Activated naive CD8-positive, alpha-beta T cell (primary cell): ENCODE measurements around the gene GNA12.
A peak's percentile ranks its signal among the peaks of the same experiment; 100 is the strongest.
"Not testable (repeated sequence)": the region's sequence is repeated elsewhere in the genome, so short reads cannot be mapped to it uniquely, and the experiment has no call there.

ENCODE experiments used
- H3K27ac Mint-ChIP-seq: one replicate; pipeline ENCODE4 v1.8.0; 2021; ENCODE audit warnings: mixed read lengths
- H3K27me3 Mint-ChIP-seq: one replicate; pipeline ENCODE4 v1.8.0; 2021; ENCODE audit warnings: mixed read lengths
- H3K36me3 Mint-ChIP-seq: one replicate; pipeline ENCODE4 v1.8.0; 2021; ENCODE audit warnings: mixed read lengths
- H3K4me1 Mint-ChIP-seq: one replicate; pipeline ENCODE4 v1.8.0; 2021; ENCODE audit warnings: low read depth, mixed read lengths
- H3K4me3 Mint-ChIP-seq: one replicate; pipeline ENCODE4 v1.8.0; 2021; ENCODE audit warnings: mild to moderate bottlenecking, mixed read lengths
- H3K9me3 Mint-ChIP-seq: one replicate; pipeline ENCODE4 v1.8.0; 2021; ENCODE audit warnings: low read depth, mixed read lengths

Gene GNA12

DNA sequence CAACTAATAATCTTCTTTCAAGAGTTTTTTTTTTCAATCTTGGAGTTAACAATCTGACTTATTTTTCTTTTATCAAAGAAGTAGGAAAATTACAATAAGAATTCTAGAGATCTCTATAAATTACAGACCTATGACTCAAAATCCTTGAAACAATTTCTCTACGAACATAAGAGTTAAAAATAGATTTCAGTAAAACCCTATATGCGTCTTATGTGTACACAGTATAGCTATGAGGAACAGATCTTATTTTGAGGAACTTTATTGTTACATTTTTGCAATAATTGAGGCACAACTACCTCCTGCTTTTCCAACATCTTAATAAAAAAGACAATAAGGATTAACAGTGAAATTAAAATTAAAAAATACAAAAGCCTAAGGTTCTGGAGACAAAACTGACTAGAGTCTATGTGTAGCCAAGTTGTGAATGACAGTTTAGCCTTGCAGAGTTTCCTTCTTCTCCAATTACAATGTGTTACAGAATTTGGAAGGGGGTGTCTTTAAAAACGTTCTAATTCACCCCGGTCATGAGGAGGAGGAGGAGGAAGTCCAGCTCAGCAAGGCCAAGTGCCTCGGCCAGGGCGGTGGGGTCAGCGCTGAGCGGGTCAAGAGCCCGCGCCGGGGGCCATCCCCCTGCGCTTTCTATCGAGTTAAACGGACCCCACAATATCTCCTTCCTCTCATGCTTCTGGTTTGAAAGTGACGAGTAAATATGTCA, 115.6 kb downstream of the GNA12 start:
- H3K9me3 Mint-ChIP-seq = no peaks in the 10 kb centered on the region
- peaks cover 1% of the 10 kb centered on the region for H3K4me1 Mint-ChIP-seq
- no peaks in the 10 kb centered on the region for H3K27me3 Mint-ChIP-seq
- no peak overlapping the region for H3K4me3 Mint-ChIP-seq
- no peak overlapping the region for H3K27ac Mint-ChIP-seq
- H3K36me3 Mint-ChIP-seq = peaks cover 3% of the 10 kb centered on the region

DNA sequence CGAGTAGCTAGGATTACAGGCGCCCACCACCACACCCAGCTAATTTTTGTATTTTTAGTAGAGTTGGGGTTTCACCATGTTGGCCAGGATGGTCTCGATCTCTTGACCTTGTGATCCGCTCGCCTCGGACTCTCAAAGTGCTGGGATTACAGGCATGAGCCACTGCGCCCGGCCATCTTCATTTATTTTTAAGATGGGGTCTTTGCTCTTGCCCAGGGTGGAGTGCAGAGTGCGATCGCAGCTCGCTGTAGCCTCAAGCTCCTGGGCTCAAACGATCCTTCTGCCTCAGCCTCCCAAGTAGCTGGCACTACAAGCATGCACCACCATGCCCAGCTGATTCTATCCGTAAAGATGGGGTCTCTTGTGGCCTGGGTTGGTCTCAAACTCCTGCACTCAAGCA, 116.9 kb downstream of the GNA12 start:
- H3K27me3 Mint-ChIP-seq, H3K27ac Mint-ChIP-seq, H3K4me3 Mint-ChIP-seq, H3K9me3 Mint-ChIP-seq, H3K4me1 Mint-ChIP-seq, H3K36me3 Mint-ChIP-seq: not testable (repeated sequence)

DNA sequence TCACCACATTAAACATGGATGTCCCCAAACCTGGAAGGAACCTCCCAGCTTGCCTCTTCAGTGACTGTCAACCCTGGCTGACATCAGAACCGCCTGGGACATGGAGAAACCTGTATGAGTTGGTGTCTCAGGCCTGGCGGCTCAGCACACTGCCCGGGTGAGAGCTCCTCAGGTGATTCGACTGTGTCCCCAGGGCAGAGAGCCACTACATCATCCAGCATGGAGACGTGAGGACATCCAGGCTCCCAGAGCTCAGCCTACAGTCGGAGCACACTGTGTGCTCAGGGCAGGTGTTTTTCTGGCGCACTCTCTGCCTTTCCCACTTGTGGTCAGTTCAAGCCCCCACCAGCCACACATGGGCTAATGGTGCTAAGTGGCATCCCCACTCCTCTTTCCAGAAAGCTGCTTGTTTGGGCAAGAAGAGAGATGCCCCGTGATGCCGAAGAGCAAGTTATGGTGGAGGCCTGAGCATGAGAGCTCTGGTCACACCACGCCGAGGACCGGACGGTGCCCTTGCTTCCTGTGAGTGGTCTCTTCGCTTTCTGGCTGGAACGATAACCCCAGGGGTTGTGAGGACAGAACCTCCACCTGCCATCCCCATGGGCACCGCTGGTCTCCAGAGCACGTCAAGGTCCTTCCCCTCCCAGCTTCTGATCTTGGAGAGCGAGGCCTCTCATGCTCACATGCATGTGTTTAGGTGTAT, 117.6 kb downstream of the GNA12 start:
- Mint-ChIP-seq H3K9me3 (no peaks in the 10 kb centered on the region), H3K4me1 (peaks cover 1% of the 10 kb centered on the region), H3K4me3 (no peak overlapping the region)

DNA sequence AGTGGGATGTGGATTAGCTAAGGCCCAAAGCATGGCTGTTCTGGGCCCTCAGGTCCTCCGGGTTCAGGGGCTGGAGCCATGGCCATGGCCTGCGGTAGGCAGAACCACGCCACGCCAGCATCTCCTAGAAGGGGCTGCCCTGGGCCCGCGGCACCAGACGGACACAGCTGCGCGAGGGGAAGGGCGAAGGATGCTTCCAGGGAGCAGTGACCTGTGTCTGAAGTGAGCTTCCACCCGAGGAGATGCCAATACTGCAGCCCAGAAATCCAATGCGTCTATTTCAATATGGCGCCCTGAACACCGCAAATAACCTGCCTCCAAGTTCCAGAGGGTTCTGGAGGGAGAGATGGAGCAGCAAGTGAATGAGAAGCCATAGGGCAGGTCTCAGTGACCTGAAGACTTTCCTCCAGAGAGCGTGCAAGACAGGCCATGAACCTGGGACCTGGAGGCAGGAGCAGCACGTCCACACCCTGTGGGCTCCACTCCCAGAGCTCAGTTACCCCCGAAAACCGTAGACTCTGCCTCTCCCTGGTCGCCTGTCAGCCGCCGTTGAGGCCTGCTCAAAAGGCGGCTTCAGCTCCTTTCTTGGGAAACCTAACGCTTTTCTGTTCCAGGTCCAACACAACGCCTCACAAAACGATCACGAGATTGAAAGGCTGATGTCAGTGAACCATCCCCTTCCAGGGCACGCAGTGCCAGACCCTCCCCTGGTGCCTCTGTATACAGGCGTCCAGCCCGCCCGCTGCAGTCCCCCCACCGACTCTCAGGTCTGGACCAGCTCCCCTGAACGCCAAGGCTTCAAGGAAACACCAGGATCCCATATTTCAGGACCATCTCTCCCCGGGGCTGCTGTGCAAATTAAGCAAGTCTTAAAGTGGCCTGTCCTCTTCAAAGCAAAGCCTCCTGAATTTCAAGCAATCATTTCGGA, 118.7 kb downstream of the GNA12 start:
- Mint-ChIP-seq H3K4me1 (peaks cover 8% of the 10 kb centered on the region), H3K36me3 (peaks cover 6% of the 10 kb centered on the region), H3K27me3 (no peaks in the 10 kb centered on the region), H3K9me3 (no peaks in the 10 kb centered on the region), H3K27ac (no peak overlapping the region), H3K4me3 (no peak overlapping the region)

More for the DNA sequence above, 117.6 kb downstream of the GNA12 start:
- no peak overlapping the region for H3K27ac Mint-ChIP-seq
- no peaks in the 10 kb centered on the region for H3K27me3 Mint-ChIP-seq
- peaks cover 3% of the 10 kb centered on the region for H3K36me3 Mint-ChIP-seq

DNA sequence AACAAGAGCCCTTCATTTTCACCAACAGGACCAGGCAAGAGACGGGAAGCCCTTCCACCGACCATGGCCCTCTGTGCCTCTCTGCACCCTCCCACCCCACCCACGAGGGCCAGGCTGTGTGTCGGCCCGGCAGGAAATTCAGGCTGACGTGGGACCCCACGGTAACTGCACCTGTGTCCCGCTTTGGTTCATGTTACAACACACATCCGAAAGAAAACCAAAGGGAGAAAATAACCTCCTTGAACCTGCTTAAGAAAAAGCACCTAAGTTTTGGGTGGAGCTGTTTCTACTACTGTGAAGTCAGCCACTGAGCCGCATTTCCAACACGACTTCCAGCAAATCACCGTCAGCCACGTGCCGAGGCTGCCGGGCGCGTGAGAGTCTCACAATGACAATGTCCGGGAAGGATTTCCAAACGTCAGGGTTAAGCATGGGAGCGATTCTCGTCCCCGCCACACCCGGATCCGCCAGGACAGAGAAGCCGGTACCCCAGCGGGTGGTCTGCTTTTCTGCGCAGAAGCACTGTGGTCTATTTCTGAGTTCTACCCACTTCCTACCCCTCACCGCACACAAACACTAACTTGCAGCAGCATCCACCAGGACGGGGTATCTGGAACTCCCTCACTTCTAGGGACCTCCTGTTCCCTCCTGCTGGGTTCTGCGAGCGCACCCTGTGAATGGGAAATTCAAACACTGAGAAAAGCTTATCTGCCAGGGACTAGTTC, 119.5 kb downstream of the GNA12 start:
- H3K27ac Mint-ChIP-seq = no peak overlapping the region
- H3K4me1 Mint-ChIP-seq = peaks cover 11% of the 10 kb centered on the region
- H3K4me3 Mint-ChIP-seq = no peak overlapping the region
- H3K36me3 Mint-ChIP-seq = peaks cover 6% of the 10 kb centered on the region
- no peaks in the 10 kb centered on the region for H3K9me3 Mint-ChIP-seq
- H3K27me3 Mint-ChIP-seq = no peaks in the 10 kb centered on the region

DNA sequence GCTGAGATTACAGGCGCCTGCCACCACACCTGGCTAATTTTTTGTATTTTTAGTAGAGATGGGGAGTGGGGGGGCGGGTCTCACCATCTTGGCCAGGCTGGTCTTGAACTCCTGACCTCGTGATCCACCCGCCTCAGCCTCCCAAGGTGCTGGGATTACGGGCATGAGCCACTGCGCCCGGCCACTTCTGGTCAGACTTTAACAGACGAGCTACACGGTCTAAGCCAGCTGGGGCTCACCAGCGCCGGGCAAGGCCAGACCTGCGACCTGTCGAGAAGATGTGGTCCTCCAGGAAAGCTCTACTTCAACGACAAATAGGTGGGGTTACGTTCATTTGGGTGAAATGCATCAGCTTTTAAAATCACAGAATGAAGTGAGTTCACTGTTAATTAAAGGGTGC, 120.1 kb downstream of the GNA12 start:
- H3K36me3 Mint-ChIP-seq, H3K9me3 Mint-ChIP-seq, H3K27ac Mint-ChIP-seq, H3K27me3 Mint-ChIP-seq, H3K4me3 Mint-ChIP-seq: not testable (repeated sequence)
- peaks cover 16% of the 10 kb centered on the region for H3K4me1 Mint-ChIP-seq

DNA sequence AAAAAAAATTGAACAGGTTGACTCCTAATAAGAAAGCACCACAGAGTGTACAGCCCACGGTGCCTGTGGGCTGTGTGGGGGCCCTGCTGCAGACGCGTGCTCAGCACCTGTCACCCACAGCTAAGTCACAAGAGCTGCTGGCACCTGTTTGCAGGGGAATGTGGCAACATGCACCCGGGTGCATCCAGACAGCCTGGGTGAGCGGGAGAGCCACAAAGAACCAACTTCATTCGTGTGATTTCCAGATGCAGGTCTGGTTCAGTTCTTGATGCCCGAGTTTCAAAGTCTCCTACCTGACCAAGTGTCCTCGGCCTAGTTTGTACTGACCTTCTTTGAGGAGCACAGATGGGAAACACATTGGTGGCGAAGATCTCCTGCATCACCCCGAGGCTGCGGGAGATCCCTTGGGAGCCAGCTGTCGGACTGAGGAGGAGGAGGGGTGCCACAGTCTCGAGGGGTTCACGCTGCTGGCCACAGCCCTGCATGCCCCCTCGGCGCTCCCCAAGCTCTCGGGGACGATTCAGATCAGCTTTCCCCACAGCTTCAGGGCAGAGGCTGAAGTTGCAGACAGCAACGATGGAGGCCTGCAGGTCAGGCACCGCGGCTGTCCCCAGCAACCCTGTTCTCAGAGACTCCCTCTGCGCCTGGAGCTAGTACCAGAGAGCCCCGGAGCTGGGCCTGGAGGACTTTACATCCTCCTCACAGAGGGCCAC, 120.8 kb downstream of the GNA12 start:
- H3K36me3 Mint-ChIP-seq = peaks cover 5% of the 10 kb centered on the region
- peaks cover 23% of the 10 kb centered on the region for H3K4me1 Mint-ChIP-seq
- H3K27ac Mint-ChIP-seq = no peak overlapping the region
- H3K4me3 Mint-ChIP-seq = no peak overlapping the region
- no peaks in the 10 kb centered on the region for H3K9me3 Mint-ChIP-seq
- H3K27me3 Mint-ChIP-seq = no peaks in the 10 kb centered on the region

DNA sequence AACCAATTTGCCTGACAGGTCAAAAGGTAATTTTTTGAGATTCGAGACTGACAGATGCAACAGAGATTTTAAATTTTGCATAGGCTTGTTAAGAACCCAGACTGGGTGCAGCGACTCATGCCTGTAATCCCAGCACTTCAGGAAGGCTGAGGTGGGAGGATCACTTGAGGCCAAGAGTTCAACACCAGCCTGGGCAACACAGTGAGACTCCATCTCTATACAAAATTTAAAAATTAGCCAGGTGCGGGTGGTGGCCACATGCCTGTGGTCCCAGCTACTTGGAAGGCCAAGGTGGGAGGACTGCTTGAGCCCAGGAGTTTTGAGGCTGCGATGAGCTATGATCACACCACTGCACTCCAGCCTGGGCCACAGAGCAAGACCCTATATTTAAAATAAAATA, 121.5 kb downstream of the GNA12 start:
- peaks cover 2% of the 10 kb centered on the region for H3K36me3 Mint-ChIP-seq
- no peaks in the 10 kb centered on the region for H3K27me3 Mint-ChIP-seq
- H3K27ac Mint-ChIP-seq = no peak overlapping the region
- no peak overlapping the region for H3K4me3 Mint-ChIP-seq
- H3K4me1 Mint-ChIP-seq = peaks cover 30% of the 10 kb centered on the region
- no peaks in the 10 kb centered on the region for H3K9me3 Mint-ChIP-seq

DNA sequence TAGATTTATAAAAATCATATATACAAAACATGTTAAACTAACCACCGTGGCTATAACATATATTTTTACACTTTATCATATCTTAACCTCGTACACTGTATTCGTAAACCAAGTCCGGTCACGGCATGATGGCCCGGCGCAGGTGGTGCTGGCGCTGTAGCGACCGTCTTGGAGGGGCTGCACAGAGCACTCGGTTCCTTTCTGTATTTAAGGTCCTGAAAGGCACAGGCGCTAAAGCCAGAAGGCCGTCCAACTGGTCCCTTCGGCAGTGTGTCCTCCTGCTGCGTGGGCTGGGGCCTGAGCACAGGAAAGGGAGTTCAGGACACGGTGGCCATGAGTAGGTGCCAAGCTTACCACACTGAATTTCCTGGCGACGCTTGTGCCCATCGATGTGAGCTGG, 122.3 kb downstream of the GNA12 start:
- Mint-ChIP-seq H3K27me3 (no peaks in the 10 kb centered on the region), H3K27ac (no peak overlapping the region), H3K9me3 (no peaks in the 10 kb centered on the region), H3K4me3 (no peak overlapping the region), H3K36me3 (peaks cover 2% of the 10 kb centered on the region), H3K4me1 (peaks cover 36% of the 10 kb centered on the region)

DNA sequence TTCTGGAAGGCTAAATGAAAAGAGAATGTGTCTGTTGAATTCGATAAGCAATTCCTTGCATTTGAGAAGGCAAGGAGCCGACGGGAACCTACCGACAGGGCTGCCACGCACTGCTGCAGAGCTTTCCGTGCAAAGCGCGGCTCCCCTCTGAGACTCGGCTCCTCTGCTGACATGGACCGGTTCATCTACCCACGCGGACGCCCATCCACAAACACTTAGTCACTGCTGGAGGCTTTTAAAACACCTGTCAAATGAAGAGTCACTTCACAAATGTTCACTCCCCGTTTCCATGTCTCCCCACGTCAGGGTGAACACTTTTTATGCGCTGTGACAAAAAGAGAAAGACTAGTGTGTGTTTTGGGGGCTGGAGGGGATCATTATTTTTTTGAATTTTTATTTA, 124.1 kb downstream of the GNA12 start:
- Mint-ChIP-seq H3K9me3 (no peaks in the 10 kb centered on the region), H3K27me3 (no peaks in the 10 kb centered on the region), H3K27ac (no peak overlapping the region), H3K4me3 (no peak overlapping the region), H3K4me1 (peaks cover 53% of the 10 kb centered on the region), H3K36me3 (peaks cover 2% of the 10 kb centered on the region)

DNA sequence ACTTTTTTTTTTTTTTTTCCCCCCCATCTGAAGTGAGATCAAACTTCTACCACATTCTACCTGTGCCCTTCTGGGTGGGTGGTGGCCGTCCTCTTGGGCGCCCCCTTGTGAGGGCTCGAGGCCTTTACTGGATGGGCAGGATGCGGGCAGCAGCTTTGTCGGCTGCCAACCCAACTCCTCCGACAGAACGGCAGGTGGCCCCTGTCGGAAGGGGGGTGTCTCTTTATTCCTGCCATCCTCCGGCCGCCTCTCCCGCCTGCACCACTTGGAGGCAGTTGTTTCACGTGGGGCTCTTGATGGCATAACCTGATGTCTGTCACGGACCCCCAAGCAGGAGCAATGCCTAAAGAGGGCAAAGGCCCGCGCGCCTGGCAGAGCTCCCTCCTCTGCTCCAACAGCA, 125.1 kb downstream of the GNA12 start:
- peak overlapping the region; percentile 38 for H3K4me3 Mint-ChIP-seq
- H3K4me1 Mint-ChIP-seq = peaks cover 61% of the 10 kb centered on the region
- no peaks in the 10 kb centered on the region for H3K27me3 Mint-ChIP-seq
- no peak overlapping the region for H3K27ac Mint-ChIP-seq
- peaks cover 2% of the 10 kb centered on the region for H3K36me3 Mint-ChIP-seq
- H3K9me3 Mint-ChIP-seq = no peaks in the 10 kb centered on the region

DNA sequence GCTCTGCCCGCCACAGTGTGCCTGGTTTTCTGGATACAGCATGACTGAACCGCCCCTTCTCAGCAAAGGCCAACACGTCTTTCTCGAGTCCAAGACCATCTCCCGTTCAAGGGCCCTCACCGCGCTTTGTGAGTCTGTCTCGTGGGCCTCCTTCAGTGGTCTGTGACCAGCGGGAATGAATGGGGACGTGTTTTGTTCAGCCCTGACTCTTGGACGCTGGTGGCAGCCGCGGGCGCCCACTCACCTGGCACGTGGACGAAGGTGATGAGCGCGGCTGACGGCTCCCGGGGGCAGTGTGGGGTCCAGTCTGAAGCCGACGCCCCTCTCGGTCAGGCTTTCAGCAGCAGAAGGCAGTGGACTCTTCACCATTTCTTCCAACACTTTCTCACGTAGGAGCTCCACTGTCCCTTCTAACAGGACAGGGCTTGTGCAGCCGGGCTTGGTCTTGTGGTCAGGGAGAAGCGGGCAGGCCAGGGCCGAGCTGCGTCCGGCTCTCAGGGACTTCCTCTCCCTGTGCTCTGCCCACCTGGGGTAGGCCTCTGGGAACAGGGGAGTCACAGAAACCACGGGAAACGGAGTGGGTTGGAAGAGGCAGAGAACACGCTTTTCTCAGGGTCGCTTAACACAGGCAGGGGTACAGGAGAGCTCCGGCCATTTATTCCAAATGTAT, 125.7 kb downstream of the GNA12 start:
- H3K27ac Mint-ChIP-seq = no peak overlapping the region
- no peaks in the 10 kb centered on the region for H3K27me3 Mint-ChIP-seq
- peaks cover 2% of the 10 kb centered on the region for H3K36me3 Mint-ChIP-seq
- H3K9me3 Mint-ChIP-seq = no peaks in the 10 kb centered on the region
- peaks cover 66% of the 10 kb centered on the region for H3K4me1 Mint-ChIP-seq
- peak overlapping the region; percentile 38 for H3K4me3 Mint-ChIP-seq

DNA sequence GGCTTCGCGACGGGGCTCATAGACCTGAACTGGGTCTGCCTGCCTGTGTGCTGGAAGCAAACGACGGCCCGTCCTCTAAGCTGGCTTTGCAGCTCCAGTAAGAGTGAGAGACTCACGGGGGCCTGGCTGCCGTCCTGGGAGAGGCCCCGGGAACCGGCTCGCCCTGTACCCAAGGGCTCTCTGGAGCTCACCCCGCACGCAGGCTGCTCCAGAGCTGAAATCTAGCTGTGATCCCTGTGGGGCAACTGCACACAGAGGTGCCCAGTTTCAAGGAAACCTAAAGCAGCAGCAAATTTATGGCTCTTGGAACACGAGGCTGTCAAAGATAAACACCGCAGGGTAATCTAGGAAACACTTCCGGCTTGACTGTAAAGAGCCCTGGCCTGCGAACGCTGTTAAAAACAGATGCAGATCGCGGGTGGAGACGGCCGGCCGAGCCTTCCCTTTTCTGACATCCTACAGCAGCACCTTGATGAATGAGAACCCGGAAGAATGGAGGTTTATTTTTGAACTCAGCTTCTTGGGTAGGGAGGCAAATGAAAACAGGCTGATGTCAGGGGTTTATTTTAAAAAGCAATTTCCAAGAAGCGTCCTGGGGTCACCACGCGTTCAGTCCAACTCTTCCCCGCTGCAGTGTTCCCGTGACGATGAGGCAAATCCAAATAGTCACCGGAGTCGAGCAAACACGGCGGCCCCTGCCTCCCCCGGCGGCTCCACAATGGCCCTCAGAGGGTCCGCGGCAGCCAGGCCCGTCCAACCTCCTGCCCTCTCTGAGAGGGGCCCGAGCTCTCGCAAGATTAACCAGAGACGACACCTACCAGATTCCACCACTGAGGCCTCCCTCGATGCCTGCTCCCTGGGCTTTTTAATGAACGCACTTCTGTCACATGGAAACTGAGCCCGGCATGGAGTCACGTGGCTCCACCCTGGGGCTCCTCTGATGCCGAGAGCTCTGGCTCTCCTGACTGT, 126.5 kb downstream of the GNA12 start:
- Mint-ChIP-seq H3K36me3 (peaks cover 2% of the 10 kb centered on the region), H3K4me3 (peak overlapping the region; percentile 69), H3K27me3 (no peaks in the 10 kb centered on the region), H3K27ac (no peak overlapping the region), H3K9me3 (no peaks in the 10 kb centered on the region), H3K4me1 (peaks cover 67% of the 10 kb centered on the region)
